Activated T-helper 1 cell treated with anti-CD3 and anti-CD28 coated beads, Interleukin-2, amount 50 U/mL, for 16 hours (primary cell): Measurements from ENCODE around the gene SUGP1.

ENCODE experiments used
- DNase-seq, 2 donors: peaks; one replicate each; pipeline ENCODE4 v3.0.0-alpha.2; 2020; ENCODE audit warnings: low read depth in 1 of 2, low spot score in 1 of 2

Gene SUGP1

DNA sequence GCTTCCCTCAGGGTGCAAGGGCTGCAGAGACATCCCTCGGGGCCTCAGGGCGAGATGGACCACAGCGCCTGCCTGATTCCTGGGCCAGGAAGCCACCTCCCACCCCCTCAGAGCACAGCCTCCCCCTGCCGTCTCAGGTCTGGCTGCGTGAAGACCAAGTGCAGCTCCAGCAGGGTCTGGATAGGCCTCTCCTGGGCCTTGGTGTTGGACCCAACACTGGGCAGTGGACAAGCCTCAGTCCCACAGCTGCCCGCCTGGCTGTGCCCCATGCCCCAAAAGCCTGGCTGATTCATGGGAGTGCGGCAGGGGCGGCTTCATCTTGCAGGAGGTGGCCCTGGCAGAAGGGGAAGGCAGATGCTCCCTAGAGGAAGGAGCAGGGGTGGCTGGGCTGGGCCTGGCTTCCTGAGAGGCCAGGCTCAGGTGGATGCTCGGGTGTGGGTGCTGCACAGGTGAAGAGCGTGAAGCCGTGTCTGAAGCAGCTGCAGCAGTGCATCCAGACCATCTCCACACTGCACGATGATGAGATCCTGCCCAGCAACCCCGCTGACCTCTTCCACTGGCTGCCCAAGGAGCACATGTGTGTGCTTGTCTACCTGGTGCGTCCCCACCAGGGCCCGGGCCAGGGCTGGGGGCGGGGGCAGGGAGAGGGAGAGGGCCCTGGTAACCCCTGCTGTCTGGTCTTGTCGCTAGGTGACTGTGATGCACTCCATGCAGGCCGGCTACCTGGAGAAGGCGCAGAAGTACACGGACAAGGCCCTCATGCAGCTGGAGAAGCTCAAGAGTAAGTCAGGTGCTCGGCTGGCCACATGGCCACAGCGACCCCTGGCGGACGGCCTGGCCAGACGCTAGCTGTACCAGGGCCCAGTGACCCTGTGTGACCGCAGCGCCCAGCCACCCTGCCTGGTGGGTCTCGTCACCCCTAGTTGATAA is 22.0 kb upstream of the SUGP1 start:
- DNase-seq, result no peak

DNA sequence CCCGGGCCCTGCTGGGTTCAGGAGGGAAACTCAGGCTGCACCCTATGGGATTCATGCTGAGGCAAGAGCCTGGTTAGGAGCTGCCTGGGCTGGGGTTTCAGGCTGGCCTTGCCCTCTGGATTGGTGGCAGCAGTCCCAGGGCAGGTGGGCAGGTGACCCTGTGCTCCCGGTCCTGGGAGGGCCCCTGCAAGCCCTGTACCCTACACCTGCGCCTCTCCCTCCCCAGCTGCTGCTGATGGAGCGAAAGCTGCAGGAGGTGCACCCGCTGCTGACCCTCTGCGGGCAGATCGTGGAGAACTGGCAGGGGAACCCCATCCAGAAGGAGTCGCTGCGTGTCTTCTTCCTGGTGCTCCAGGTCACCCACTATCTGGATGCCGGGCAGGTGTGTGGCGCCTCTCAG is 20.7 kb upstream of the SUGP1 start:
- no peak for DNase-seq

DNA sequence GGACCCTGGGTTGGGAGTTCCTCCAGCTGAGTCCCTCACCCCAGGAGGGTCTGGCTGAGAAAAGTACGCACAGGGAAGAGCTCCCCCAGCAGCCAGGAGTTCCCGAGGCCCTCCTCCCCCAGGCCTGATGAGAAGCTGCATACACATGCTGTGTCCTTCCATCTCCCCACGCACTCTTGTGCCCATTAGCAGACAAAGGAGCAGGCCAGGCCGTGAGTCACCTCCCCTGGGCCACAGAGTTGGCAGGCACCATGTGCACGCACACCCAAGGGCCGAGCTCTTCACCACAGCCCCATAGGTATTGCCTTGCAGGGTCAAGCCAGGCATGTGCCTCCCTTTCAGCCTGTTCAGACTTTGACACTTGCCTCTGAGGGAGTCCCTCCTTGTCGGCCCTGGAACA is 17.8 kb upstream of the SUGP1 start:
- DNase-seq, result no peak

DNA sequence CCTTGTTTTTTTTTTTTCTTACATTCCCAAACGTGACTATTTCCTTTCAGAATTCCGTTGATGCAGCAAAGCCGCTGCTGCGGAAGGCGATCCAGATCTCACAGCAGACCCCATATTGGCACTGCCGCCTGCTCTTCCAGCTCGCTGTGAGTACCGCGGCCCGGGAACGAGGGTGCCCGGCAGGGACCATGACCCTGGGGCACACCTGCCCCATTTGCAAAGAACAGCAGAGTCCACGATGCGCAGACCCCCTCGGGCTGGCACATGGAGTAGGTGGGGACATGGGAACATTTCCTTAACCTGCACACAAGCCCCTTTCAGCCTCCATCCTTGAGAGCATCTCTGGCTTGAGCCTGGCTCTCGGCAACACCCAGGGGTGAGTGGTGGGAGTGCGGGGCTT is 16.8 kb upstream of the SUGP1 start:
- no peak for DNase-seq

DNA sequence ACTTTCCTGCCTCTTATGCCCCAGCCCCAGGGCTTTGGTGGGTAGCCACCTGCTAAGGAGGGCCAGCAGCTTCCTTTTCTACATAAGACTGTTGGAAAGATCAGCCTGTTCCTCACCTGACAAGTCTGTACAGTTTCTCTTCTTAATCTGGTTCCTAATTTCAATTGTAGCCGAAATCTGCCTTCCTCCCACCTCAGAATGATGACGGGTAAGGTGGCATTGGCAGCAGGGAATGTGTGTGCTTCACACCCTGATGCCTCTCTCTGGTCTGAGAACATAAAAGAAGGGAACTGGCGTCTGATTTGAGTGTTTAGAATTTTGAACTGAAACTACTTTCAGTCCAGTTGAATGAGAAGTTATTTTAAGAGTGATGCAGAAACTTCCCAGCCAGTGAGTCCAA is 16.3 kb upstream of the SUGP1 start:
- DNase-seq, result no peak

DNA sequence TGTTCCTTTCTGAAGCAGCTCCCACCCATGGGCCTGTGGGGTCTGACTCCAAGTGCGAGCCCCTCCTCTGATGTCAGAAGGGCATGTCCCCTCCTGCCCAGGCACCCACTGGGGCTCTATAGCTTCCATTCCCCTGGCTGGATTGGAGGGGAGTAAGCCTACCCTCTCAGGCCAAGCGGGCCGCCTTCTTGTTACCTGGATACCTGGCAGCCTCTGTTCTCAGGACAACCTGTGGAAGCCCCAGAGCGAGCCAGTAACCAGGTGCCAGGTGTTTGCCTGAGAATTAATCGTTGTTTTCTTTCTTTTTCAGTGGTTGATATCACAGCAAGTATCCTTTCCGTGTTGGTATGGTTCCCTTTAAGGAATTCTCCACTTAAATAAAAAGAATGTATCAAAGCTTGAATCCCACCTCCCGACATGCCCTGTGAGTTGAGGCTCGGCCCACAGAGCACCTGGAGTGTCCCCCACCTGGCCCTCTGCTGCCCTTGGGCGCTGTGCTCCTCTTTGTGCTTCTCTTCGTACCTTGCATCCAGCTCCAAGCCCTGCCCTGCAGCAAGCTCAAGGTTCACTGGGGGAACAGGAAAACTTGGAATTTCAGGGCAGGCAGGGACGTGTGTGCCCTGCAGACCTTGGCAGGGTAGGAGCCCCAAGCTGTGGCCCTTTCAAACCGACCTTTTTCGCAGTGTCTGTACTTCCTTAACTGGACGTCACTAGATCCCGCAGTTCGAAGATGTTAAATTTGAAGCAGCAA is 15.3 kb upstream of the SUGP1 start:
- DNase-seq, result no peak

DNA sequence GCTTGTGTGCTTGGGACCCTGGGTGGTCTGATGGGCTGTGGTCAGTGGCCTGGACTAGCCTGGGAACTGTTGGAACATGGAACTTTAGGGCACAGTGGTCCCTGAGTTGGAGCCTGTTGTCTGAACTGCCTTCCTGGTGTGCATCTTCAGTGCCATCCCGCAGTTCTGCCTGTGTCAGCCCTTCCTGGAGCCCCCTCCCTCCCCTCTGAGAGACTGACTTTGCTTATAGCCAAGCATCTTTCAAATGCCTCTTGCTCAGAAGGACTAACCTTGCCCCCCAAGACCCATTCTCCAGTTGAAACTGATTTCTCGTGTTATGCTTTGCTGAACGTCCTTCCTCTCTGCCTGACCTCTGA is 14.7 kb upstream of the SUGP1 start:
- DNase-seq, result no peak

DNA sequence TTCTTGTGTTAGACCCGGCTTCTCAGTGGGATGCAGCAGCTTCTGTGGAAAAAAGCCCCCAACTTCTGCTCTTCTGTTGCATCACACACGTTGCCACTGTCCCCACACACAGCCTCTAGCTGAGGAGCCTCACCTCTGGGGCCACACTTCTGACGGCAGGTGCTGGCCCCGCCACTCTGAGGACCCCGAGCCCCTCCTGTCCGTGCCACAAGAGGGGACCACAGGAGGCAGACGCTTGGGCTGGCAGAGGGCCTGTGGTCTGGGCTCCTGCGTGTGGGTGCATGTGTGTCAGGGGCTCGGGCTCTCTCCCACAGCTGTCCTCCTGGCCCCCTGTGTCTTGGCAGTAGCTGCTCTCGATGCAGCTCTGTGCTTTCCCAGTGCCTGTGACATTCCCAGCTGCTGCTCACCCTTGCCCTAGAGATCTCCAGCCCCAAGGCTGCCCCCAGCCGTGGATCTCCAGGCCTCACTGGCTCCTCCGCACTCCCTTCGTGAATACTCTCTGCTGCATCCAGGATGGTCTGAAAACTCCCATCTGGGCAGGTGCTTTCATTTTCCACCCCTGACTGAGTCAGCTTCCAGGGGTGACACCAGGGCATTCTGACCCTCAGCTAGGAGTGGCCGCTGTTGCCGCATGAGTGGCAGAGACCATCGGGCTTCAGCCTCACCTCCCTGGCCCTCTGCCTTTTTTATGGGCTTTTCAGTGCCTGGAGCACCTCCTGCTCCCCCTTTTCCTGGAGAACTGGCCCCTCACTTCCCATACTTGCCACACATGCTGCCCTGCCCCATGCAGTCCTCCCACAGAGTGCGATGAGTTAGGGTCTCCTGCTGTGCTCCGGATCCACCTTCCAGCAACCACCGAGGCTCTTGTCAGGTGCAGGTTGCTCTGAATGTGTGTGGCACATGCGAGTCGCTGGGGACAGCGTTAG is 14.0 kb upstream of the SUGP1 start:
- DNase-seq, result no peak

DNA sequence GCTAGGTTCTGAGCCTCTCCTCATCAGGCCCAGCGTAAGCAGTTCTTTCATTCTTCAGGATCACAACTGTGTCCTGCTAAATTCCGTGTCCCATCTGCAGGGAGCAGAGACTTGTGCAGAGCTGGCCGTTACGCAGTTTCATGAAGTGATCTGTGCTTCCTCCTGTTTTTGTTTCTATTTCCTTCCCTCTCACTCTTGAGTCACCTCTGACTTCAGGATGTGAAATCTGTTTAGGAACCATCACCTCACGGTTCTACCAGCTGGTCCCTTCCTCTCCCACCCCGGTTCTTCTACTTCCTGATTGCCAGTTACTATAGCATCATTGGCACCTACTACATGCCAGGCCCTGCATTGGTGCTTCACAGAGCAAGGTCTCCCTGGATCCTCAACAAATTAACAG is 8.8 kb upstream of the SUGP1 start:
- no peak for DNase-seq

DNA sequence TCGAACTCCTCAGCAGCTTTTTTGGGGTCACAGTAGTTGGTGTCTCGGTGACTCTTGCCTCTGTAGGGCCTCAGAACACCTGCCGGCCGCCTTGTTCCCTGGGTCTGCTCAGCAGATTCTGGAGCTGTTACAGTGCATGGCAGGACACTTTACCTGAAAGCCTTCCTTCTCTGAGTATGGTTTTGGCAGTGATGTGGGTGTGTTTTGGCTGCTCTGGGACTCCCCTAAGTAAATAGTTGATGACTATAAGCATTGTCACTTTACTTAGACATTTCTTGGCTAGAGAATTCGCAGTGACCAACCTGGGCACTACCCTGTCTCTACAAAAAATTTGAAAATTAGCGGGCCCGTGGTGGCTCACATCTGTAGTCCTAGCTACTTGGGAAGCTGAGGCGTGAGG is 7.4 kb upstream of the SUGP1 start:
- DNase-seq, result no peak

DNA sequence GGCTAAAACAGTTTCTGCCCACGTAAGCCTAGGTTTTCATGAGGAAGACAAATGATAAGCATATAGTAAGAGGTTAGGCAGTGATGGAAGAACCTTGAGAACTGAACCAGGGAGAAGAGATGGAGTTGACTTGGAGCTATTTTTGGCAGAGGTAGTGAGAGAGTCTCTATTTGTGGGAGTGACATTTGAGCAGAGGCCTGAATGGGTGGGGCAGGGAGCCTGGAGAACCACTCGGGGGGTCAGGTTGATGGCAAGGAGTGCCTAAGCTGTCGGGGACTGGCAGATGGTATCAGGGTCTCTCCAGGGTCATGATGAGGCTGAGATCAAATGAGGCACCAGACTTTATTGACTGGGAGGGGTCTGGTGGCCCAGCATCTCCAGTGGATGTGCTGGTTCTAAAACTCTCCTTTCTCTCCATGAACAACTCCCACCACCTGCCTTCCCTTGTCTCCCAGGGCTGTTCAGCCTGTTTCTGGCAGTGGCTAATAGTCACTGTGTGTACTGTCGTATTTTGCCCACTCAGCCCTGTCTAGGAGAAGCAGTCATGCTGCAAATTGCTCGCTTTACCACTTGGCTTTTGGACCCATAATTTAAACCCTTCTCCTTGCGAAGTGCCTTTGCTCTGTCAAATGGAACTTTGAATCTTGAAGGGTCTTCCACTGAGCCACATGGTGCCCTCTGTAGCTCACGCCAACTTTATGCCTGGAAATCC is 3.9 kb upstream of the SUGP1 start:
- DNase-seq, result no peak

DNA sequence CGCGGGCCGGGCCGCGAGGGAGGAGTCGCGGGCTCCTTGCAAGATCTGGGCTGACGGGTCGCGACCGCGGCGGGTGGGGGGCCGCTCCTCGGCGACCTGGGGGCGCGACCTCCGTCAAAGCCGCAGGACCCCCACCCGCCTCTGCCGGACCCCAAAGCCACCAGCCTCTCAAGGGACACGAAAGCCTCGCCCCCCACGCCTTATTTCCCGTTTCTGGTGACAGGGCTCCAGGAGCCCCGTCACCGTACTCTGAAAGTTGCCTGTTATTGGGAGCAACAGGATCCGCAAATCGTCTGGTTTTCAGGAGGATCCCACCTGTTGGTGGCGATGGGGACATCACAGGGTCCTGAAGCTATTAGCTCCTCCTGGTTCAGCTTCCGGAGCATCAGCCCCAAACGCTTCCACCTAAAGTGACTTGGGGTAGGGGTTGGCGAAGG is 850 bp upstream of the SUGP1 start:
- DNase-seq, result no peak

DNA sequence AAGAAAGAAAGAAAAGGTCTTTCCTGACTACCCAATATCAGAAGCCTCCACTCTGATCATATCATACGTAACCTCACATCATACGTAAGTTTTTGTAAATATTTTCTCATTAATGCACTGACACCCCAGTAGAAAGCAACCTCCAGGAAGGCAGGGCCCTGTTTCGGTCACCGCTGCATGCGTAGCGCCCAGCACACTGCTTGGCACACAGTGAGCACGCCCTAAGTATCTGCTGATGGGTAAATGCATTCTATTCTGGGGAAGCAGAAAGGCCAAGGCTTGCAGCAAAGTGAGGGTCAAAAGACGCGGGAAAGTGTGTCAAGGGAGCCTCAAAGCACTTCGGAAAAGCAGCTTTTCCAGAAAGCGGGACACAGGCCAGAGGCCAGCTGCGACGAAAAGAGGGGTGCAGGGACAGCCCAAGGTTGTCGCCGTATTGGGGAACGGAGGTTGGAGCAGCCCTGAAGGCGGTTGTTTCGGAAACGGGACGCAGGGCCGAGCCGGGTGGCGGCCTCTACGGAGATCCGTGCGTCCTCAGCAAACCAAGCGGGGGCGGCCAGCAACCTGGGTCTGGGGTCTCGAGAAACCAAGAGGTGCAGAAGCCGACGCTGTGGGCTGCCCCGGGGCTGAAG is 463 bp downstream of the SUGP1 start:
- no peak for DNase-seq

DNA sequence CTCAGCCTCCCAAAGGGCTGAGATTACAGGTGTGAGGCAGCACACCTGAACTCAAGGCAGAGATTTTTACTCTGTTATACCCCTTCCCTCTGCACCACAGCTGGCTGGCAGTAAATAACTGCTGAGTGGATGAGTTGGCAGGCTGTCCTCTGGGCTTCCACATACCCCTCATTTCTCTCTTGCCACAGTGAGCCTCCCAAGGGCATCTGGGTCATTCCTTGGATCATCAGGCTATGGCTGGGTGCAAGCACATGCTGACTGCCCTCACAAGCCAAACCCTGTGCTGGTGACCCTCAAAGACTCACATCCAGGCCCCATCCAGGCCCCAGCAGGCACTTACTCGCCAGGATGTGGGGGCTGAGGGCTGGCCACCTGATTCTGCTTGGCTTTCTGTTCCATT is 4.2 kb downstream of the SUGP1 start:
- DNase-seq, result no peak

DNA sequence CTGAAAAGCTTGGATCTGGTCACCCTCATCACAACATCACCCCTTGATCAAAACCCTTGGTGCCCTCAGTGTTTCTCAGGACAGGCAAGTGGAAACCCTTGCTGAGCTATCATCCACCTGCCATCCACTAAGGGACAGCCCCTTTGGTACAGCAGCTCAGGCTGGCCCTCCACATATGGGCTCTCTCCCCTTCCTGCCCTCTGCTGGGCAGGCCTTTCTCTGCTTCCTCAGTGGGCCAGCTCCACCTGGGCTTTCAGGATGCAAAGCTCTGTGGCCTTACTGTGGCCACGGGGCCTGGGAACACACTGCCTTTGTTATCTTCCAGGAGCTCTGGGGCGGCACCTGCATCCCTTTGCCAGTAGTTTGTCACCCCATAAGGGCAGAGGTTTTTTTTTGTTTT is 4.9 kb downstream of the SUGP1 start:
- DNase-seq, result no peak

DNA sequence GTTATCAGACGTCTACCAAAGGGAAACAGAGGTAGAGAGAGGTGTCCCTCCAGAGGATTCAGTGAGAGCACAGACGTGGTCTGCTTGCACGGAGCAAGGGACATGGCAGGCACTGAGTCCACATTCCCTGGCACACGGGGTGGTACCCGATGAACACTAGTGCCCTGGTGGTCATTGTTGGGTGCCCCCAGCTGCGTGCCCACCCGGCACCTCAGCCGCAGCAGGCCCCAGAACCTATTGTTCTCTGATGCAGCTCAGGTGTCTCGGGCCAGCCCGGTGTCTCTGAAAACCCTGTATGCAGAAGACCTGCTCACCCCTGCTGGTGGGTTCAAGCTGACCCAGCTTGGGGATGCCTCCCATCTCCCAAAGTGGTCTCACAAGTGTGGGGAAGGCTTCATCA is 11.9 kb downstream of the SUGP1 start:
- no peak for DNase-seq

DNA sequence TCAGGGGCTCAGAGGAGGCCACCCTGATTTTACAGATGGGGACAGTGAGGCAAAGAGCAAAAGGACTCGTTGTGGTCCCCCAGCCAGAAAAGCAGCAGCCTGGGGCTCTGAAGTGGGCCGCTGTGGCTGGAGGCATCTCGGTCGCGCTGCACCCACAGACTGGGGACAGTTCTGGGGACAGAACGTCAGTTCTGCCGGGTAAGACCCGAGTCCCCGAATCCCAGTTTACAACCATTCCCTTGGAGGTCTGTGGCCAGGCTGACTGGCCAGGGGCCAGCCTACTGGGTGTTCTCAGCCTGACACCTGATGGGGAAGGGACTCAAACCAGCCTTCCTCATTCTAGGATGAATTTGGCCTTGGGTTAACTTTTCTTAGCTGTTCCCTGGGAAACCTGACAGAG is 14.1 kb downstream of the SUGP1 start:
- DNase-seq, result no peak

DNA sequence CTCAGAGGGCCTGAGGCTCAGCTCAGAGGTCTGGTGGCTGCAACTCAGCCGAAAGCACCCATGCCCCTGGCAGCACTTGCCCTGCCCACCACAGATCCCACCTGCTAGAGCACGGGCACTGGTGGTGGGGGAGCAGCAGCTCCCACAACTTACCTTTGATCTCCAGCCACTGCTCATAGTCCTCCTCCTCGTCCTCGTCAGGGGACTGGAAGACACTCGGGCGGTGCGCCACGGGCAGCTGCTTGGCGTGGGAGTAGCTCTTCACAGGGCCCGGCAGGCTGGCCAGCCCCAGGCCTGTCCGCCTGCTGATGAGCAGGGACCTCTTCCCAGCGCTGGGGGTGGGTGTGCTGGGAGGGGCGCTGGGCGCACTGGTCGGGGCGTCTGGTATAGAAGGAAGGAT is 14.6 kb downstream of the SUGP1 start:
- no peak for DNase-seq

DNA sequence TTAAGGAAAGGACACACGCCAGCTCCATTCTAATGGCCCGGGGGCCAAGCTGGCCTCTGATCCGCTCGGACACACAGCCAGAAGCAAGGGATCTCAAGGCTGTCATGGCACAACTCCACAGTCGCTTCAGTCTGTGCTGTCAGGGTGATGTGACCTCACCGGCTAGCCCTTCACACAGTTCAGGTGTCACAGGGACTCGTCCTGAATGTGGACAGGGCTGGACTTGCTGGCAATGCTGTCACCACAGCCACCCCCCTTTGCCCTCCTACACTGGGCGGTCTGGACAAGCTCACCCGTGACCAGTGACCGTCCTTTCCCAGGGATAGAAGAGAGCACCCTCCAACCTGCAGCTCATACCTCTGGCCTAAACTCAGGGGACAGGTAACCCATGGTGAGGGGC is 15.2 kb downstream of the SUGP1 start:
- no peak for DNase-seq

DNA sequence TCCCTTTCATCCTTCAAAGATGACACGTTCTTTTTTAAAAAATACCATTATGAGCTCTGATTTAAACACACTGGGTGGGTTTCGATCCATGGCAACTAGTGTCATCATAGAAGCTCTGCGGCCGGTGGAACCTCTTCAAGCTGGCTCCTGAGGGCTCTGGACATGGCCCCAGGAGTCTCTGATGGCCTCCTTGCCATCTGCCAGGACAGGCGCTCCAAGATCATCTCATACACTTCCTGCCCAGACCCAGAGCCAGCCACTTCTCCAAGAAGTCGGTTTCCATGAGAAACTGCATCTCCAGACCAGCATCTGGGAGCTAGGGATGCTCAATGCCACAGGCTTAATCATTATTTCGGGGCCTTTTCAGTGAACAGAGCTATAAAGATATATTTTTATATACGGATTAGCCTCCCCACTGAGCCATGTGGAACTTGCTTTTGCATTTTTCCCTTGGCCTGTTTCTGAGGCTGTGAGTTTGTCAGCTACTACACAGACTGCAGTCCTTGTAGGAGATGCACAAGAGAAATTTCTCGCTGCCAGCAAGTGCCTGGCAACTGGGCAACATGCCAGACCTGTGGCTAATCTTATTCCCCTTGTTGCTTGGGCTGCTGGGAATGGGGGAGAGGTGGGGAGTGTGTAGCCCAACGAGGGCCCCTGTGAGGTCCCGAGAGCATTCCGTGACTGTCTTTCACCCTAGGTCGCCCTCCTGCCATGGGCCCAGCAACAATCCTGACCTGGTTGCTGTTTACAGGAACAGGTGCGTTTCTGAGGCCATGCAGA is 15.9 kb downstream of the SUGP1 start:
- no peak for DNase-seq
